ENCODE results near the gene CGN. TPM values are rescaled to one million over a fixed set of nuclear protein-coding genes. Genes with fewer than 3 reads are reported as not detected.

The CGN gene
- total RNA-seq, 4 donors from 2014 or later = 0.34 to 0.78 TPM; not detected in 2

DNA sequence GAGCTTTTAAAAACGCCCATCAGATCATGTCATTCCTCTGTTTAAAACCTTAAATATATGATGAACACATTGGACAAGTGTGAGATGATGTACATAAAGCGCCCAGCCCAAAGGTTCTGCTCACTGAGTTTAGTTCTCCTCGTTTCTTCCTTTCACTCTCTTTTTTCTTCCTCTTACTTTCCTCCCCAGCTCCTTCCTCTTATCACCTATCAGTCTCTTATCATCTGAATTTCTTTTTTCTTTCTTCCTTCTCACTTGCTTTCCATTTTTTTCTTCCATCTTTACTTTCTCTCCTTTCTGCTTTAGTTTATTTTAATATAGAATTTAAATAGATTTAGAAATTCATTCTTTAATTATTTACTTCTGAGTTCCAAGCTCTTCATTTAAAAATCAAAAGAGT, 34.1 kb upstream of the CGN start:
- H3K27ac ChIP-seq = no peak overlapping the region
- intact Hi-C loops (cut with DNase I; ENCODE audit: low total_unique reads) (no loop called here), in situ Hi-C loops (cut with MboI; ENCODE audit: low sequenced_read_pairs in 4 of 4) (no loop called here)
- H3K9me3 ChIP-seq = no peaks in the 10 kb centered on the region
- no peaks in the 10 kb centered on the region for H3K36me3 ChIP-seq
- no peak overlapping the region for H3K4me3 ChIP-seq
- no peaks in the 10 kb centered on the region for H3K27me3 ChIP-seq
- no peak for ATAC-seq
- no peak for TF ChIP-seq POLR2A (IDR thresholded peaks at IDR 0.05)
- TF ChIP-seq, protein P1, sequence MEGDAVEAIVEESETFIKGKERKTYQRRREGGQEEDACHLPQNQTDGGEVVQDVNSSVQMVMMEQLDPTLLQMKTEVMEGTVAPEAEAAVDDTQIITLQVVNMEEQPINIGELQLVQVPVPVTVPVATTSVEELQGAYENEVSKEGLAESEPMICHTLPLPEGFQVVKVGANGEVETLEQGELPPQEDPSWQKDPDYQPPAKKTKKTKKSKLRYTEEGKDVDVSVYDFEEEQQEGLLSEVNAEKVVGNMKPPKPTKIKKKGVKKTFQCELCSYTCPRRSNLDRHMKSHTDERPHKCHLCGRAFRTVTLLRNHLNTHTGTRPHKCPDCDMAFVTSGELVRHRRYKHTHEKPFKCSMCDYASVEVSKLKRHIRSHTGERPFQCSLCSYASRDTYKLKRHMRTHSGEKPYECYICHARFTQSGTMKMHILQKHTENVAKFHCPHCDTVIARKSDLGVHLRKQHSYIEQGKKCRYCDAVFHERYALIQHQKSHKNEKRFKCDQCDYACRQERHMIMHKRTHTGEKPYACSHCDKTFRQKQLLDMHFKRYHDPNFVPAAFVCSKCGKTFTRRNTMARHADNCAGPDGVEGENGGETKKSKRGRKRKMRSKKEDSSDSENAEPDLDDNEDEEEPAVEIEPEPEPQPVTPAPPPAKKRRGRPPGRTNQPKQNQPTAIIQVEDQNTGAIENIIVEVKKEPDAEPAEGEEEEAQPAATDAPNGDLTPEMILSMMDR (IDR thresholded peaks at IDR 0.05 in 4 of 5, conservative IDR thresholded peaks at IDR 0.05 in 1 of 5) = no peak
- DNase-seq = no peak
- H3K4me1 ChIP-seq = no peaks in the 10 kb centered on the region

DNA sequence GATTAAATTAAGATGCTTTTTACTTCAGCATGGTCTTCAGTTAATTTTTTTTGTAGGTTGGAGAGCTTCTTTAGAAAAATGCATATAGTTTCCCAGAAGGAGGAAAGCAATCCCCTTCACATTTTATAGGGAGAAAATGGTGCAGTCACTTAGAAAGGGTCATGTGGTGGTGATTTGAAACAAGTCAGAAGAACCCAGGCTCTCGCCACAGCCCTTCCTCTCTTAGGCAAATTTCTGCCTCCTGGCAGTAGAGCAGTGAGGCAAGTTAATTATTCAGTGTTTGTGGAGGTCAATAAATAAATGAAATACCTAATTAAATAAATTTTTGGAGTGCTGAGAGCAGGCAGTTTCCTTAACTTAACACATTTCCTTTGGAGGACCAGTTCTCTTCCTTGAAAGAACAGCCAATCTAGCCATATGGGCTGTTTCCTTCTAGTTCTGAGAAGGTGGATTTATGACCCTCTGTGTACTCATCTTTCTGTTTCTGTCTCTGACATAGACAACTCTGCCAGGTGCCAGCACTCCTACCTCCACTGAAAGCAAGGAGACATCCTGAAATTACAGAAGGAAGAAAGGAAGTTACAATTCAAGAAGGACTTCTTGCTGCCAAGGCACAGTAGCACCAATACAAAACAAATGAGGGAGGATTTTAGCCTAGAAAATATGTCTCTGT, 32.9 kb upstream of the CGN start:
- DNase-seq = no peak
- H3K27me3 ChIP-seq = no peaks in the 10 kb centered on the region
- no peaks in the 10 kb centered on the region for H3K9me3 ChIP-seq
- H3K4me1 ChIP-seq = no peaks in the 10 kb centered on the region
- H3K27ac ChIP-seq = no peak overlapping the region
- in situ Hi-C loops (cut with MboI; ENCODE audit: low sequenced_read_pairs in 4 of 4) = no loop called here
- intact Hi-C loops (cut with DNase I; ENCODE audit: low total_unique reads) = no loop called here
- TF ChIP-seq, protein P1 (IDR thresholded peaks at IDR 0.05 in 4 of 5, conservative IDR thresholded peaks at IDR 0.05 in 1 of 5) = no peak
- TF ChIP-seq POLR2A (IDR thresholded peaks at IDR 0.05) = no peak
- no peak overlapping the region for H3K4me3 ChIP-seq
- no peak for ATAC-seq
- H3K36me3 ChIP-seq = no peaks in the 10 kb centered on the region

DNA sequence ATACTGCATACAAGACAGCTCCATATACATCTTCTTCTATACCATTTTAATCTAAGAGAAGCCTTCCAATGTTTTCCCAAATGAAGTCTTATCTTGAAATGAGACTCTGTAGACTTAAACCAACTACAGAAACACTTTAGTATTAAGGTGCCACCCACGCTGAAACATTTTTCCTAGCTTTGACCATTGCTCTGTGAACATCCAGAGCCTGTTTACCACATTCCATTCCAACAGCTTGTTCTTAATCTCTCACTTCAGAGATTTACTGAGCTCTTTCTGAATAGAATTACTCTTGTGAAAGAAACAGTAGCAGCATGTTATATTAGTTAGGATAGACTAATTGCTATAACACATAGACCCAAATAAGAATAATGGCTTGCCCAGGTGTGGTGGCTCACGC, 32.3 kb upstream of the CGN start:
- no peak overlapping the region for H3K27ac ChIP-seq
- H3K27me3 ChIP-seq = no peaks in the 10 kb centered on the region
- intact Hi-C loops (cut with DNase I; ENCODE audit: low total_unique reads) = no loop called here
- no peak for DNase-seq
- H3K4me1 ChIP-seq = no peaks in the 10 kb centered on the region
- no peak for ATAC-seq
- H3K4me3 ChIP-seq = no peak overlapping the region
- H3K36me3 ChIP-seq = no peaks in the 10 kb centered on the region
- in situ Hi-C loops (cut with MboI; ENCODE audit: low sequenced_read_pairs in 4 of 4) = no loop called here
- TF ChIP-seq, protein P1 (IDR thresholded peaks at IDR 0.05 in 4 of 5, conservative IDR thresholded peaks at IDR 0.05 in 1 of 5) = no peak
- no peak for TF ChIP-seq POLR2A (IDR thresholded peaks at IDR 0.05)
- H3K9me3 ChIP-seq = no peaks in the 10 kb centered on the region

DNA sequence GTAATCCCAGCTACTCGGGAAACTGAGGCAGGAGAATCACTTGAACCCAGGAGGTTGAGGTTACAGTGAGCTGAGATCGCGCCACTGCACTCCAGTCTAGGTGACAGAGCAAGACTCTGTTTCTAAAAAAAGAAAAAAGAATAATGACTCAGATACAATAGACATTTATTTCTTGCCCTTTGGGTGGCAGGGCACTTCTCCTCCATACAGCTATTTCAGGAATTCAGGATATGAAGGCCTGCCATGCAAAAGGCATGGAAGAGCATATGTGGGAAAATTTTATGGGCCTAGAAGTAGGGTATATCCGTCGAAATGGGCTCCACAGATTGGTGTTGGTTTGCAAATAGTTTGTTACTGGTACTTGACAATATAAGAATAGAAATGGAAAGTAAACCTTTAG, 31.7 kb upstream of the CGN start:
- no peaks in the 10 kb centered on the region for H3K27me3 ChIP-seq
- intact Hi-C loops (cut with DNase I; ENCODE audit: low total_unique reads) = no loop called here
- TF ChIP-seq, protein P1 (IDR thresholded peaks at IDR 0.05 in 4 of 5, conservative IDR thresholded peaks at IDR 0.05 in 1 of 5) = no peak
- TF ChIP-seq POLR2A (IDR thresholded peaks at IDR 0.05) = no peak
- H3K27ac ChIP-seq = no peak overlapping the region
- in situ Hi-C loops (cut with MboI; ENCODE audit: low sequenced_read_pairs in 4 of 4) = no loop called here
- H3K4me3 ChIP-seq = no peak overlapping the region
- H3K4me1 ChIP-seq = no peaks in the 10 kb centered on the region
- ATAC-seq (no peak), DNase-seq (no peak)
- H3K36me3 ChIP-seq = no peaks in the 10 kb centered on the region
- no peaks in the 10 kb centered on the region for H3K9me3 ChIP-seq

DNA sequence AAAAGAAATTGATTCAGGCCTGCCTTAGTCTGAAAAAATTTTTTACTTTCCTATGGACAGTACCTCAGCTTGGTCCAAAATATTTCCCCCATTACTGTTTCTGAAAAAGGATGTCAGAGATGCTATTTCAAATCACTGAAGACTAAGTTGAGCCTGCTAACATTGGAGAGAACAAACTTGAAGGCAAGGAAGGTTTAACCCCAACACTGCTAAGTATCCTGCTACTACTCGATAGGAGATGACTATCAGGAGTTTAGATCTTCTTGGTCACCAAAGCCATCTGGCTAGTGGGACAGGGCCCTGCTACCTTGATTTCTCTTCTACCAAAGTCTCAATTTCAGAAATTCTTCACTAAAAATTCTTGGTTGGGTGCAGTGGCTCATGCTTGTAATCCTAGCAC, 29.2 kb upstream of the CGN start:
- TF ChIP-seq, protein P1 (IDR thresholded peaks at IDR 0.05 in 4 of 5, conservative IDR thresholded peaks at IDR 0.05 in 1 of 5) = no peak
- no peak for TF ChIP-seq POLR2A (IDR thresholded peaks at IDR 0.05)
- H3K4me1 ChIP-seq = no peaks in the 10 kb centered on the region
- intact Hi-C loops (cut with DNase I; ENCODE audit: low total_unique reads) = no loop called here
- no peak overlapping the region for H3K27ac ChIP-seq
- in situ Hi-C loops (cut with MboI; ENCODE audit: low sequenced_read_pairs in 4 of 4) = no loop called here
- no peaks in the 10 kb centered on the region for H3K36me3 ChIP-seq
- H3K4me3 ChIP-seq = no peak overlapping the region
- H3K27me3 ChIP-seq = no peaks in the 10 kb centered on the region
- ATAC-seq (no peak), DNase-seq (no peak)
- no peaks in the 10 kb centered on the region for H3K9me3 ChIP-seq
